NCI-H2107 treated with DMSO at 0.1 percent for 48 hours (cell line): Measurements from ENCODE around the gene GAREM1.

Source experiments
- DNase-seq: peaks from one replicate; lab custom pipeline; 2025; ENCODE audit not compliant: unreplicated experiment; lab: John Stamatoyannopoulos, UW

The GAREM1 gene

DNA sequence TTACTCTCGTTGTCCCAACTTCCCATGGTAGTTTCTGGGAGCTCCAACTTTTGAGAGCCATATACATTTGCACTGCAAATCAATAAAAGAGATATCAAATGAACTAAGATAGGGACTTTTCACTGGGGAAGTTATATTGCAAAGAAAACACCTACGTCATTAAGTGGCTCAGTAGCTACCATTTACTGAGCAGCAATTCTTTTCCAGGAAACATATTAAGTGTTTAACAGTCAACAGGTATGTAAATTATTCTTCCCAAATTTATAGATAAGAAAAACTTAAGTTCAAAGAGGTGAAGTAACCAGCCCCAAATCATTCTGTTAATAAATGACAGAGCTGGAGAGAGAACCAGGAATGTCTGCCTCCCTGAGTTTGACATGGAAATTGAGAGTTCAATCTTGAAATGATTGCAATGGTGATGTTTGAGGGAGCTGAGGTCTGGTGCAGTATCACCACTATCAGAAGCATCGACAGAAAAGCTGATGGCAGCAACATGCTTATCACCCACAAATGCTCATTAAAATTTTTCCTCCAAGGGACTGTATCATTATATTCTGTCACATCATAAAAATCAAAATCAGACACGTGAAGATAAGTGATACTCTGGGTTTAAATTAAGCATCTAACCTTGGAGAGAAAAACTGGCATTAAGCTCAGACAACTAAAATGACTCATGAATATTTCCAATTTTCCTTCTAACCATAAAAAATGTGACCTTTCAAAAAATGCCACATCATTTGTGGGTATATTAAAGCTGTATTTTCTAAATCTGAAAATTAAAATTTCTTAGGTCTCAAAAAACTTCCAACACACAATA, 43.4 kb downstream of the GAREM1 start:
- DNase-seq = no peak

DNA sequence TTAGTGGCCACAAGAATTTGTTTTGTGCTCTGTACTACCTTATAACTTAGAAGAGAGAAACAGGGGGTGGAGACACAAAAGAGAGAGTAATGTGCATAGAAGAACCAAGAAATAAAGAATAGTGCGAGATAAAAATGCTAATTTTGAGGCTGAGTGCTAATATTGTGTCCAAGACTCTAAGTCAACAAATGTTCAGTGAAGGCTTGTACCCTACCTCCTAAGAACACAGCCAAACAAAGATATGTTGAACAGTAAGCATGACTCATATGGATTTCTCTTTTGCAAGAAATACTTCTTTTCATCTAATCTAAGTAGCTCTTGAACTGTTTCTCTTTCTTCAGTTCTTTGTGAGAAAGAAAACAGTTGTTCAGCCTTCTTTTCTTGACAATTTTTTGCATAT, 45.2 kb downstream of the GAREM1 start:
- DNase-seq = no peak

DNA sequence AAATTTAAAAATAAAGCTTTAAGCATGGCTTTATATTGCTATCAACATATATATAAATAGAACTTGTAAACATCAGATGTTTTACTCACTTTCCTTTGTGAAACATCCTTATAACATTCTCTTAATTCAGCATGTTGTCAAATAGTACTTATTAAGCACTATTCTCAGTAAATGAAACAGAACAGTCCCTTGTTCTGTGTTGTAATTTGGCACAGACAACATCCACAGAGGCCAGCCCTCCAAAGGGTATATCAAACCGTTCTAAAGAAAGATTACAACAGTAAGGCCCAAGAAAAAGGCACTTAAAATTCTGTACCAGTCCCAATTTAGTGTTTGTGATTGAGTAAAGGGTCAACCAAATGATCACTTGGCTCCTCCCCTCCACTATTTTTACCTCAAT, 46.0 kb downstream of the GAREM1 start:
- no peak for DNase-seq

DNA sequence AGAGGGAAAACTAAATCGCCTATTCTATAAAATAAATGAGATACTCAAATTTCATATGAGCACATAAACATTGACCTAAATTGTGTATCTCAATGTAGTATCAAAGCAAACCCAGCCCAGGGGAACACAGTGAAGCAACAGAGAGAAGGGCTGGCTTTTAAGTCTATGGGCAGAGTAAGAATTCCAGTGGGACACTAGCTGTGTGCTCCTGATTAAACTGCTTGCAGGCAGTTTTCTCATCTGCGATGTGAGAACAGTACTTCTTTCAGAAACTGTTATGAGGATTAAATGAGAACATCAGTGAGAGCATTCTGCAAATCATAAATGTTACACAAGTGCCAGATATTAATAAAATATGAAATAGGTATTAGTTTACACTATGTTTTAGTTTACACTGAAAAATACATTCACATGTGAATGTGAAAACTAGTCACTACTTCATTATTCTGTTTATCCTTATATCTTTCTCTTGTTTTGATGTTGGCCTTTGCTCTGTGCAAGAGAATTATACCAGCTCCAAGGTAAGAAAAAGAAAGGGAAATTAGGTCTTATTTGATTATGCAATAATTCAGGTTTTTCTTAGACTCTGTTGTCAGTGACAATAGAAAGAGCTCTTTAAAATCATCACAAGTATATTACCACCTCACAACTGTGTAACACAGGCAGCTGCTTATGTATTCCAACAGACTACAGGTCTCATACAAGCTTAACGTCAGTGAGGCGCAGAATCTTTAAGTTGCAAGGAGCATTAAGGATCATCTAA, 47.5 kb downstream of the GAREM1 start:
- no peak for DNase-seq

DNA sequence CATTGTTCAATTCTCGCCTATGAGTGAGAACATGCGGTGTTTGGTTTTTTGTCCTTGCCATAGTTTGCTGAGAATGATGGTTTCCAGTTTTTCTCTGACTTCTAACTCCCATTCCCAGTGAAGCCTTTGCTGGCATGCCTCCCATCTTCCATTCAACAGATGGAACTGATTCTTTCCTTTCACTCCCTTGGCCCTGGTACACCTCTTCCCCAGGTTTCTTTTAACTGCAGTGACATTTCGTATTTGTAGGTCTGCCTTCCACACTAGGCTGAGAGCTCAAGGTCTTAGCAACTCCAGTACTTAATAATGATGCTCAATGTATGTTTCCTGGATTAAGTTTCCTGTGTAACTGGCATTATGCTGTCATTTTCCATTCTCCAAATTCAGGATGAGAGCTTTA, 48.5 kb downstream of the GAREM1 start:
- DNase-seq = no peak

DNA sequence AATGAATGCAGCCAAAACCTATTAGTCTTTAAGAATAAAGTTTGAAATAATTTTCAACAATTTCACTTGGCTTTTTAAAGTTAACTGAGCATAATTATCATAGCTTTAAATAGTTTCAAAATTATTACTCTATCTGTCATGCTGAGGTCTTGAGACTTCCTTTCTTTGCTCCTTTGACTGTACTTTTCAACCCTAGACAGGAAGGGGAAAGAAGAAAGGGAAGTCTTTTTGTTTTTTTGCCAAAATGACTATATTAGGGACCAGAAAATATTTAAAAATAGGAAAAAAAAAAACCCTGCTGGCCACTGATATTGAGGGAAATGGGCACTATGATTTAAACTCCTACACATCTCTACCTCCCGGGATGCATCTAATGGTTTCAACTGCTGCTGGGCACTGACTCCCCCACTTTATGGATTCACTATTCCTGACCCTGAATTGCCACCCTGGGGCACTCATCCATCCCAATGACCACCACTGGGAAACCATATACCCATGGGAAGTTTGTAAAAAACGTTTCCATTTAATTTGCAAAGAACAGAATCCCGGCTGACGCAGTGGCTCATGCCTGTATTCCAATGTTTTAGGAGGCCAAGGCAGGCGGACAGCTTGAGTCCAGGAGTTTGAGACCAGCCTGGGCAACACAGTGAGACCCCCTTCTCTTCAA, 50.5 kb downstream of the GAREM1 start:
- no peak for DNase-seq

DNA sequence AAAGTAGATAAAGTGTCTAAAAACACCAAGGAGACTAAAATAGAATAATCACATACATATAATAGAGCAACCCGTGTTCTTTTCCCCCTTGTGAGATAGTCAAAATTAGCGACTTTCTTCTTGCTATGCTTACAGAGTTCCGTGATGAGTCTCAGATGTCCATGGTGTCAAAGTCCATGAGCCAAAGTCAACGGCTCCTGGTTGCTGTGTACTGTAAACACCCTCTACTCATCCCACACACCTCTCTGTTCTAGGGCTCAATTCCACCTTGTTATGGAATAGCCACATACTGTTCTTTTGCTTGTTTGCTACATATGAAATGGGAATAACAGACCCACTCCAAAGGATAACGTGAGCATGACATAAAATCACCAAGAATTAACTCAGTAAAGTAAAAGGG, 52.5 kb downstream of the GAREM1 start:
- DNase-seq = no peak

DNA sequence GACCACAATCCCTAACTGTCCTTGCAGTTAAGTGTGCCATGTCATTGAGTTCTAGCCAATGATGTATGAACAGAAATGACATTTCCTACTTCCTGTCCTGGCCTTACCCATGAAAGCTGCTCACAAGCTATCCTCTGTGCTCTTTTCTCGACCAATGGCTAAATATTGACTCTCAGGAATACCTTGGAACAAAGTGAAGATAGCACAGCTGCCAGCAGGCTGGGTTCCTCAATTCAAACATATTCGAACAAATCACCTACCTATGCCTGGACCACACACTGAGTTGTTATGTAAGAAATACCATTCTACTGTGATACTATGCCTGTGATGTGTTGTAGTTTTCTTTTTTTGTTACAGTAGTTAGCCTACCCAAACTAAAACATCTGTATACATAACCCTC, 65.1 kb downstream of the GAREM1 start:
- no peak for DNase-seq

DNA sequence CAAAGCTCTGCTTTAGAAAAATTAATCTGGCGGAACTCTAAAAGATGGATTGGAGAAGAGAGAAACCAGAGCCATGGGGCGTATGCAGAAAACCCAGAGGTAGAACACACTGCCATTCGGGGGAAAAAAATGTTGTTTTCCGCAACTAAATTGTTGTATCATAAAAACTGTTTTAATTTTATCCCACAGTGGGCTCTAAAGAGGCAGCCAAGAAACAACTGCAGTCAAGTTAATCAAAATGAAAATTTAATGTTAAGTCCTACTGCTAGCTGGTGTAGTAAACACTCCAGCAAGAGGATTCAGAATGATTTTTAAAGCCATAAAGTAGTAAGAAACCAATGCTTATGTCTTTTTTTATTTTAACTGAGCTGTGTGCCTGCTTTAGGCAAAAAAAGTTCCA, 69.1 kb downstream of the GAREM1 start:
- DNase-seq = no peak

DNA sequence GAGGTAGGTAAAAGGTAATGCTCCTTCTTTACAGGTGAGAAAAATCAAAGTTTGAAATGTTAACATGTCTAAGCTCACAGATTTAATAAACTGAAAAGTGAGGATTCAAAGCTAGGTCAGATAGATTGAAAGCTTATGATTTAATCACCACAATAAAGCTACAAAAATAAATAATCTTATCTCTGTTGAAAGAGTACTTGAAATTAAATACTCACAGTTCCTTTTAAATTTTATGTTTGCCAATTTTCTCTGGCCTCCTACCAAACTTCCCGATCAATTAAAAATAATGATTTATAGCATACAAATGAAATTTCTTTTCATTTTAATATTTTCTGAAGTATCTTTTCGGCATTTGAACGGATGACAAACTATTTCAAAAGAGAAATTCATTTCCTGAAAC, 77.3 kb downstream of the GAREM1 start:
- no peak for DNase-seq

DNA sequence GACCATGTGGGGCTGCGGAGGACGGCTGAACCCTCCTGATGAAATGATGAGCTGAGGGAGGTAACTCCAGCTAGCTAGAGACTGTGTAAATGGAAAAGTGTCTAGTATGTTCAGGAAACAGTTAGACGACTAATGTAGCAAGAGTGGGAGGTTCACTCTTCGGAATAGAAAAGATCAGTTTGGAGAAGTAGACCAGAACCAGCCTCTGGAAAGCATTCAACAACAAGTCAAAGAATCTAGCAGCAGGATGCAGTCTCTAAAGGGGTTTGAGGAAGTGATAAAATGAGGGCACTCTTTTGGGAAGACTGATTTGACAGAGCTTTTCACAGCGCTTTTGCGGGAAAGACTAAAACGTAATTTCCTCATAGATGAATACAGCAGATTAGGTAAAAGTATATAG, 79.6 kb downstream of the GAREM1 start:
- no peak for DNase-seq

DNA sequence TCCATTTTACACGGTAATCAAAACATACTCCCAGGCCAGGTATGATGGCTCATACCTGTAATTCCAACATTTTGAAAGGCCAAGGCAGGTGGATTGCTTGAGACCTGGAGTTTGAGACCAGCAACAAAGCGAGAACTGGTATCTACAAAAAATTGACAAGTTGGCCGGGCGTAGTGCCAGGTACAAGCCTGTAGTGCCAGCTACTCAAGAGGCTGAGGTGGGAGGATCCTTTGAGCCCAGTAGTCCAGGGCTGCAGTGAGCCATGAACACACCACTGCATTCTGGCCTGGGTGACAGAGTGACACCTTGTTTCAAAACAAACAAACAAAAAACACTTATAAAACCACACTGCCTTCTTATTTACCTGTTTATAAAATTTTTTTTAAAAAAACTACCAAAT, 80.8 kb downstream of the GAREM1 start:
- peak; percentile 24 for DNase-seq

DNA sequence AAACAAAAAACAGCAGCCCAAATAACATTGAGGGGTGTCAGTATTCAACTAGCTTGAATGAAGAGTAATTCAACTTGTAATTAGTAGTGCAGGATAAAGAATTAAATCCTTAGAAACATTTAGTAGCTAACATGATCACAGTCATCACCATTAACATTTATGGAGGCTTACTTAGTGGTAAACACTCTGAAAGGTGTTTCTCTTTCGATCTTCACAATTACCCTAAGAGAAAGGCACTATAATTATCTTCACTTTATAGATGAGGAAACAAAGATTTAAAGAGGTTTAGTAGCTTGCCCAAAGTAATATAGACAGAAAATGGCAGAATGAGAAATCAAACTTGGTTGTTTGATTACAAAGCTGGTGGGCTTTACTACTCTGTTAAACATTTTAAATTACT, 81.5 kb downstream of the GAREM1 start:
- DNase-seq = no peak

DNA sequence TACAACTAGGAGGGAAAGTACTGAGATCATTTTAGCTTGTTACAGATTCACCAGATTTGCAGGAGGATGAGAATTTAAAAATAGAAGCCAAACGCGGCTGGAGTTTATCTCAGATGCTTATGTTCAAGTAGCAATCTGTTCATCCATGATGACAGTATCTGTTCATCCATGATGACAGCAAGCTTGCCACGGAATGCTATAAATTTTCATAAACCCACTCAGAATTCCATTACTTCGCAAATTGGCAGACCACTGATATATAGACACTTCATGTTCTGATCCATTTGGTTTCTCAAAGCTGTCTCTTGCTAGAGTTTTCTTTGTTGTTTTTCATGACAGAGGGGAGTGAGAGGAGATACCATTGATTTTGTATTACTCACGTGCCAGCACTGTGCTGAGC, 84.2 kb downstream of the GAREM1 start:
- no peak for DNase-seq

DNA sequence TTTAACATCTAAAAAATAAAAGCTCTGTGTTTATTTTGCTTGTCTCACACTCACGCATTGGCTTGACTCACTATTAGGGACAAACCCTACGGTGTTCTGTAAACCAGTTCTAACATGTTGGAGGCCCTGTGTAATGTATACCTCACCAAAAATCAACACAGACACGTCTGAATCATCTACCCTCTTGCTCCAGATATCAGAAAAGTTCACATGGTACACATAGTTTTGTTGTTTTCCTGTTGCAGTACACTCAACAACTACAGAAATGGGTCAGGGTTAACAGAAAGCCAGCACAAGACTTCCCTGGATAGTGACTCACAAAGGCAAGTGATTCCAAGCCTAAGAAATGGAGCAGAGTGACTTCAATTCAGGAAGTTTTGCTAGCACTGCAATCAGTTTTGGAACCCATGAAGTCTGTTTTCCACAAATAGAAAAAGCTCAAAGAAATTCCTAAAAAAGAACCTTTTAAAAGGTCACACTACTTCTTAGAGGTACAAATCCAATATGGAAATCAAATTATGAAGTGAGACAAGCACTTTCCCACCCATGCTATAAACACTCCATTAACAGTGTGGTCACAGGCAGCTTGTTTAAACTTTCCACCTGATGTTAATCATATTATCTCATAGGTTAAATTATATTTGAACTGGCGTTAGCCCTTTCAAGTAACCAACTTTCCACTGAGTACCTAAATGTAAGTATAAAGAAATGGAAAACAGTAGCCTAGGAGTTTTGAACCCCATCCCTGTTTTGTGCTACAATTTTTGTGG, 87.4 kb downstream of the GAREM1 start:
- DNase-seq = no peak

DNA sequence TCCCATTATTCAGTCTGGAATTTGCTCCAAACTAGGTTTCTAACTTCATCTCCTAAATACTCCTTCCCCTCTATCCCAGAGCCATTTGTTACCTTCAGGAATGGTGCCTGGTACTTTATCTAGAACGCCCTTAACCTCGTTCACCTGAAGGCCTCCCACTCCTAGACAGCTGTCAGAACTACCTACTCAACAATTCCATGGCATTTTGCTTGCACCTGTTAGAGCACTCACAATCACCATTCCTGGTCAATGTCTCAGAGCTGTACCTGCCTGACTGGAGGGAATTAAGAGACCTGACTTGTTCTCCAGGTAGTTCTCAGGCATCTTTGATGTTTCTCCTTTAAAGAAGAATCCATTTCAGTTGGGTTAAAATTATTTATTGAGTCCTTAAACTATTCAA, 88.9 kb downstream of the GAREM1 start:
- DNase-seq = no peak

DNA sequence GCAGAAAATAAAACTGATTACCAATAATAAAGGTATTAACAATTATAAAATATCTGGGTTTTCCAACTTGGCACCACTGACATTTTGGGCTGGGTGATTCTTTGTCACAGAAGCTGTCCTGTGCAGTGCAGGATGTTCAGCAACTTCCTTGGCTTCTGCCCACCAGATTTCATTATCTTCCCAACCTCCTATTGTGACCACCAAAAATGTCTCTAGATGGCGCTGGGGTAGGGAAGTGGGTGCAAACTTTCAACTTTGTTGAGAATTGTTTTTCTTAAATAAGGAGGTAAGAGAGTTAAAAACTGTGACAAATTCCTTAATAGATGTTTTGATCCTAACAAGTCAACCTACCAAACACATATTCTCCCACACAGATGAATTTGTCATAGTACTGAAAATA, 90.1 kb downstream of the GAREM1 start:
- DNase-seq = no peak

DNA sequence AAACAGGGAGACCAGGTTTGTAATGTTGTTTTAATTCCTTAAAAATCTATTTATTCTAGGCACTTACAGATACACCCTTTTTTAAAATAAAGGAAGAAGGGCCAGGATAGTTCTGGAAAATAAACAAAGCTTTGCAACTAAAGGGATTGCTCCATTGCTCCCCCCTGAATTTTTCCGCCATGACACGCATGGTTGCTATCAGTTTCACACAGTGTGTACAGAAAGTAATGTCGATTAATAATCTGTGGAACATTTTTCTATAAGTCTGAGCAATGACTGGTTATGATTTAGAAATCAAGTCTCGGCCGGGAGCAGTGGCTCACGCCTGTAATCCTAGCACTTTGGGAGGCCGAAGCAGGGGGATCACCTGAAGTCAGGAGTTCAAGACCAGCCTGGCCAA, 90.8 kb downstream of the GAREM1 start:
- DNase-seq = no peak

DNA sequence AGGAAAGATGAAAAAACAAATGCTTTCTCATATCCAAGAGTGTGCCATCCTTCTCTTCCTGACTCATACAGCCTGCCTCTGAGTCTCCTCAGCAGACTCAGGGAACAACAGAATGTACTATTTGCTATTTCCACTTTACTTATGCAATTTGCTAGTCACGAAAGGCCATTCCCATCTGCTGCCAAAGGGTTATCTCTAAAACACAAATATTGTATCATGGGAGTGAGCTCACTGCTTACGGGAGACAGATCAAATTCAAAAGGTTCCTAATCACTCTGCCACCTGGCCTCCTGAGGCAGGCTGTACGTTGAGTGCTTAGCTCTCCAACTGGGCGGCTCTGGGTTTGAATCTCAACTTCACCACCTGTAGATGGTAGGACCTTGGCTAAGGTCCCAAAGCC, 92.0 kb downstream of the GAREM1 start:
- peak; percentile 27 for DNase-seq

DNA sequence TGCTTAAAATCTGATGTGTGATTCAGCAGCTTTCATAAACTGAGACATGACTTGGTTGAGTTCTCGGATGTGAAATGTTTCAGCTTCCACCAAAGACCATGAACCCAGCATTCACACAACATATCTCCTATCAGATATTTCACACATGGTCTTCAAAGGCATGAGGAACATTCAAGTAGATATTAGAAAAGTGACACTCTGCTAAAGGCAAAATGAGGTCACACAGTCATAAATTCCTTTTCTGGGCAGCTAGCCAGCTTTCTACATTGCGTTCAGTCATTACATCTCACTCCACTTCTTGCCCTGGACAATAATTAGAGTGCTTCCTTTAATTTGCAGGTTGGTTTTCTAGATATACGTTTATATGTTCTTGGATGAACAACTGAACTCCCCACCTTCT, 96.7 kb downstream of the GAREM1 start:
- DNase-seq = no peak

DNA sequence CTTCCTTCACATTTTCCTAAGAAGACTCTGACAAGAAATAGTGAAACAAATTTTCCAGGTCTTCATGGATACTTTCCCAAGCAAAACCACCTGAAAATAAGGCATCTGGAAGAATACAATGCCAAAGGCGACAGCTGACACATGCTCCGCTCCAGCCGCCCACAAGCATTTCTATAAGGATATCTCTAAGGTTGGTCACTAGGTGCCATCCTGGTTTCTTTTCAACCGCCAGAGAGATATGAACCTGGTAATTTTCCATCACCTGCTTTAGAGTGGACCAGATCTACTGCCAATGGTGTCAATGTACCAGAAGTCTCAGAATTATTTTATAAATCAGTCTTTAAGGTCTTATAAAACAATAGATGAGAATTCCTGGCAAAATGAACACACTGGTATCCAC, 97.2 kb downstream of the GAREM1 start:
- no peak for DNase-seq
